ENCODE results near the gene CATSPERD. TPM values are rescaled to one million over a fixed set of nuclear protein-coding genes. Genes with fewer than 3 reads are reported as not detected.

CATSPERD gene
- polyA plus RNA-seq, 3 donors: not detected

GRCh38 chr19:5677580-5677979 is 42.9 kb upstream of the CATSPERD start:
- intact Hi-C loops (cut with micrococcal nuclease): no loop called here
- H3K27ac Mint-ChIP-seq: no peak overlapping the region

GRCh38 chr19:5678071-5678718 is 42.2 kb upstream of the CATSPERD start:
- Histone ChIP-seq H3K9ac (ENCODE audit: insufficient read depth, low read length, poor library complexity, severe bottlenecking) (no peak overlapping the region), H2AFZ (ENCODE audit: insufficient read depth, low read depth, low read length, poor library complexity, severe bottlenecking) (no peak overlapping the region), H4K20me1 (ENCODE audit: insufficient read depth, low read length) (no peaks in the 10 kb centered on the region), H3K36me3 (replicated peaks in 1 of 2; ENCODE audit: control insufficient read depth in 1 of 2, insufficient read depth in 2 of 2, low read length in 2 of 2) (no peaks in the 10 kb centered on the region), H3K27ac (ENCODE audit: low read depth in 1 of 2, low read length in 2 of 2) (no peak overlapping the region), H3K9me3 (replicated peaks in 1 of 2; ENCODE audit: control insufficient read depth in 1 of 2, insufficient read depth in 1 of 2, low read length in 2 of 2) (no peaks in the 10 kb centered on the region), H3K4me3 (replicated peaks in 1 of 3; ENCODE audit: low read depth in 2 of 3, low read length in 3 of 3) (no peak overlapping the region), H3K4me2 (replicated peaks; ENCODE audit: extremely low read depth, low read length, poor library complexity, severe bottlenecking) (no peak overlapping the region), H3K79me2 (ENCODE audit: insufficient read depth, low read length) (peaks cover 8% of the 10 kb centered on the region), H3K27me3 (ENCODE audit: control insufficient read depth in 2 of 2, insufficient read depth in 2 of 2, low read length in 2 of 2) (no peaks in the 10 kb centered on the region), H3K4me1 (ENCODE audit: control insufficient read depth in 1 of 2, insufficient read depth in 2 of 2, low read length in 2 of 2) (peaks cover 14 to 20% of the 10 kb centered on the region in 2 donors)
- Mint-ChIP-seq H3K36me3 (peaks cover 0 to 7% of the 10 kb centered on the region in 2 donors), H3K27me3 (ENCODE audit: low read depth in 3 of 3) (peaks cover 0 to 5% (median 5%) of the 10 kb centered on the region in 3 donors), H3K9me3 (peaks cover 0 to 5% (median 2%) of the 10 kb centered on the region in 7 donors), H3K27ac (no peak overlapping the region), H3K4me1 (peaks cover 21% of the 10 kb centered on the region), H3K4me3 (no peak overlapping the region)
- WGBS (ENCODE audit: insufficient coverage): 99% methylated on average over 16 of the region's 22 CpGs
- intact Hi-C loops (cut with micrococcal nuclease): no loop called here
- no peak for DNase-seq
- TF ChIP-seq, protein P1, sequence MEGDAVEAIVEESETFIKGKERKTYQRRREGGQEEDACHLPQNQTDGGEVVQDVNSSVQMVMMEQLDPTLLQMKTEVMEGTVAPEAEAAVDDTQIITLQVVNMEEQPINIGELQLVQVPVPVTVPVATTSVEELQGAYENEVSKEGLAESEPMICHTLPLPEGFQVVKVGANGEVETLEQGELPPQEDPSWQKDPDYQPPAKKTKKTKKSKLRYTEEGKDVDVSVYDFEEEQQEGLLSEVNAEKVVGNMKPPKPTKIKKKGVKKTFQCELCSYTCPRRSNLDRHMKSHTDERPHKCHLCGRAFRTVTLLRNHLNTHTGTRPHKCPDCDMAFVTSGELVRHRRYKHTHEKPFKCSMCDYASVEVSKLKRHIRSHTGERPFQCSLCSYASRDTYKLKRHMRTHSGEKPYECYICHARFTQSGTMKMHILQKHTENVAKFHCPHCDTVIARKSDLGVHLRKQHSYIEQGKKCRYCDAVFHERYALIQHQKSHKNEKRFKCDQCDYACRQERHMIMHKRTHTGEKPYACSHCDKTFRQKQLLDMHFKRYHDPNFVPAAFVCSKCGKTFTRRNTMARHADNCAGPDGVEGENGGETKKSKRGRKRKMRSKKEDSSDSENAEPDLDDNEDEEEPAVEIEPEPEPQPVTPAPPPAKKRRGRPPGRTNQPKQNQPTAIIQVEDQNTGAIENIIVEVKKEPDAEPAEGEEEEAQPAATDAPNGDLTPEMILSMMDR (IDR thresholded peaks at IDR 0.05): no peak

More at GRCh38 chr19:5677580-5677979, 42.9 kb upstream of the CATSPERD start:
- Histone ChIP-seq H2AFZ (ENCODE audit: insufficient read depth, low read depth, low read length, poor library complexity, severe bottlenecking) (no peak overlapping the region), H3K27me3 (ENCODE audit: control insufficient read depth in 2 of 2, insufficient read depth in 2 of 2, low read length in 2 of 2) (no peaks in the 10 kb centered on the region), H3K4me2 (replicated peaks; ENCODE audit: extremely low read depth, low read length, poor library complexity, severe bottlenecking) (no peak overlapping the region), H3K36me3 (replicated peaks in 1 of 2; ENCODE audit: control insufficient read depth in 1 of 2, insufficient read depth in 2 of 2, low read length in 2 of 2) (no peaks in the 10 kb centered on the region), H3K27ac (ENCODE audit: low read depth in 1 of 2, low read length in 2 of 2) (no peak overlapping the region), H3K9ac (ENCODE audit: insufficient read depth, low read length, poor library complexity, severe bottlenecking) (no peak overlapping the region), H3K79me2 (ENCODE audit: insufficient read depth, low read length) (peaks cover 8% of the 10 kb centered on the region), H3K4me1 (ENCODE audit: control insufficient read depth in 1 of 2, insufficient read depth in 2 of 2, low read length in 2 of 2) (peaks cover 14 to 20% of the 10 kb centered on the region in 2 donors), H4K20me1 (ENCODE audit: insufficient read depth, low read length) (no peaks in the 10 kb centered on the region), H3K4me3 (replicated peaks in 1 of 3; ENCODE audit: low read depth in 2 of 3, low read length in 3 of 3) (no peak overlapping the region), H3K9me3 (replicated peaks in 1 of 2; ENCODE audit: control insufficient read depth in 1 of 2, insufficient read depth in 1 of 2, low read length in 2 of 2) (no peaks in the 10 kb centered on the region)
- DNase-seq: no peak
- Mint-ChIP-seq H3K4me3 (no peak overlapping the region), H3K36me3 (peaks cover 0 to 13% of the 10 kb centered on the region in 2 donors), H3K27me3 (ENCODE audit: low read depth in 3 of 3) (peaks cover 0 to 5% (median 5%) of the 10 kb centered on the region in 3 donors), H3K4me1 (peaks cover 21% of the 10 kb centered on the region), H3K9me3 (peaks cover 0 to 5% (median 2%) of the 10 kb centered on the region in 7 donors)
- 100% methylated on average over 9 of the region's 9 CpGs for WGBS (ENCODE audit: insufficient coverage)
- TF ChIP-seq, protein P1 (IDR thresholded peaks at IDR 0.05): no peak
